Right lobe of liver (tissue), 6 donors: ENCODE data around the gene INHBC. TPM values are rescaled to one million over a fixed set of nuclear protein-coding genes. Genes with fewer than 3 reads are reported as not detected.

Experiments
- ATAC-seq, 4 donors: fragments of 200-7000 bp; cut with Tn5 transposase; one replicate each; pipeline ENCODE4 v1.9.1; 2020; ENCODE audit warnings: mild to moderate bottlenecking in 4 of 4, moderate library complexity in 4 of 4
- DNase-seq, 3 donors: peaks; one replicate each; pipeline ENCODE4 v3.0.0-alpha.2; 2020
- H3K27ac ChIP-seq, 3 donors: fragments of 200-600 bp; one replicate each; pipeline ENCODE4 v1.8.0; 2022
- H3K27me3 ChIP-seq, 2 donors: fragments of 200-600 bp; one replicate each; pipeline ENCODE4 v1.8.0; 2022
- H3K36me3 ChIP-seq, 4 donors: fragments of 200-600 bp; sonication (generic) in 1 of 4; one replicate each; pipeline versions ENCODE4 v1.5.1 to v1.8.0; 2017 to 2022; ENCODE audit warnings: control low read depth in 1 of 4
- H3K4me1 ChIP-seq, 4 donors: fragments of 200-600 bp; sonication (generic) in 1 of 4; one replicate each; pipeline versions ENCODE4 v1.5.1 to v1.8.0; 2017 to 2022; ENCODE audit warnings: control low read depth in 1 of 4
- H3K4me3 ChIP-seq, 3 donors: fragments of 200-600 bp; one replicate each; pipeline ENCODE4 v1.8.0; 2022
- H3K9me3 ChIP-seq, 4 donors: fragments of 200-600 bp; sonication (generic) in 1 of 4; one replicate each; pipeline versions ENCODE4 v1.5.1 to v1.8.0; 2017 to 2022; ENCODE audit warnings: control low read depth in 1 of 4
- CTCF ChIP-seq, 4 donors: fragments of 200-600 bp in 3 of 4; fragments of 450-650 bp in 1 of 4; IDR thresholded peaks; one replicate each; pipeline versions ENCODE4 v1.5.1 to v1.8.0; 2016 to 2022; ENCODE audit warnings: antibody characterized with exemption in 4 of 4, mild to moderate bottlenecking in 2 of 4
- POLR2A ChIP-seq: fragments of 450-650 bp; IDR thresholded peaks from one replicate; pipeline ENCODE4 v1.6.1; 2017; ENCODE audit warnings: antibody characterized with exemption, mild to moderate bottlenecking
- WGBS: methylation state at CpG from one replicate; pipeline ENCODE4 v1.1.6; 2018; ENCODE audit warnings: low coverage, low lambda C conversion rate; ENCODE audit not compliant: insufficient coverage; ENCODE audit errors: missing lambda C conversion rate; 5-methylcytosine and 5-hydroxymethylcytosine counted together
- intact Hi-C, 2 donors: fragments of 100-400 bp; cut with DNase I; formaldehyde crosslinking; loops; one replicate each; pipeline versions ENCODE4 v1.11.2 to v1.14.1; 2022
- total RNA-seq, 6 experiments: library from RNA; depleted of rRNA in 2 of 6; stranded (reverse); fragments of >200 nt in 2 of 6; fragmentation: NEBNext Ultra II Directional in 3 of 6; extraction: Animal tissue kit (Norgen Biotek cat#: 25700) in 3 of 6; gene quantifications; one replicate each; pipeline versions ENCODE4 v1.1.0 to v1.2.4, GENCODE V29; 2016 to 2023
- donor health status: DM: no; HTN: yes; CAD: no.
- donor health status: DM: no; HTN: no; CAD: no.
- donor health status: DM: no; HTN: no; CAD: no.
- donor health status: DM: no; HTN: yes; CAD: no.
- donor health status: DM: no; HTN: yes; CAD: no.

INHBC gene
- total RNA-seq, 6 experiments from 2014 or later, result 14.7 to 123 (median 63.6) TPM

- TF ChIP-seq CTCF (IDR thresholded peaks at IDR 0.05), result no peak
- TF ChIP-seq POLR2A, result no peak
- DNase-seq (no peak), ATAC-seq (no peak)
- H3K27ac ChIP-seq, result peak overlapping the region; percentile 51 to 78 (median 66)
- H3K36me3 ChIP-seq, result no peaks in the 10 kb centered on the region
- intact Hi-C loops, result no loop called here
- peaks cover 0 to 56% (median 23%) of the 10 kb centered on the region in 4 donors for H3K4me1 ChIP-seq
- WGBS, result 20% methylated on average over 1 of the region's 3 CpGs
- no peaks in the 10 kb centered on the region for H3K9me3 ChIP-seq
- no peaks in the 10 kb centered on the region for H3K27me3 ChIP-seq
- no peak overlapping the region for H3K4me3 ChIP-seq
These were observed 15.5 kb downstream of the INHBC start for GRCh38 chr12:57450057-57450456.

GRCh38 chr12:57451233-57451778, 16.7 kb downstream of the INHBC start:
- no peaks in the 10 kb centered on the region for H3K9me3 ChIP-seq
- no peaks in the 10 kb centered on the region for H3K27me3 ChIP-seq
- no peak overlapping the region for H3K4me3 ChIP-seq
- peaks cover 0 to 61% (median 23%) of the 10 kb centered on the region in 4 donors for H3K4me1 ChIP-seq
- no peaks in the 10 kb centered on the region for H3K36me3 ChIP-seq
- TF ChIP-seq CTCF (IDR thresholded peaks at IDR 0.05) (no peak), POLR2A (peak; percentile 62)
- 30% methylated on average over 6 of the region's 6 CpGs for WGBS
- ATAC-seq (peak; percentile 47 to 70 (median 56)), DNase-seq (peak; percentile 86 to 96 (median 89))
- peak overlapping the region; percentile 71 to 83 (median 72) for H3K27ac ChIP-seq
- intact Hi-C loops, result no loop called here

- intact Hi-C loops, result no loop called here
- peak in 2 of 3 donors; percentile 56 to 61 for DNase-seq
- H3K27ac ChIP-seq, result peak overlapping the region; percentile 71 to 83 (median 72)
- no peaks in the 10 kb centered on the region for H3K27me3 ChIP-seq
- peaks cover 0 to 68% (median 23%) of the 10 kb centered on the region in 4 donors for H3K4me1 ChIP-seq
- no peak overlapping the region for H3K4me3 ChIP-seq
- WGBS, result 10% methylated on average over 7 of the region's 9 CpGs
- no peak for TF ChIP-seq POLR2A
- TF ChIP-seq CTCF (IDR thresholded peaks at IDR 0.05), result no peak
- no peaks in the 10 kb centered on the region for H3K36me3 ChIP-seq
- peak in 2 of 4 donors; percentile 2 to 13 for ATAC-seq
- no peaks in the 10 kb centered on the region for H3K9me3 ChIP-seq
These were observed 17.8 kb downstream of the INHBC start for GRCh38 chr12:57452181-57452936.

- Histone ChIP-seq H3K27me3 (no peaks in the 10 kb centered on the region), H3K4me1 (peaks cover 0 to 74% (median 23%) of the 10 kb centered on the region in 4 donors), H3K4me3 (no peak overlapping the region), H3K9me3 (no peaks in the 10 kb centered on the region), H3K27ac (peak overlapping the region; percentile 71 to 83 (median 72)), H3K36me3 (no peaks in the 10 kb centered on the region)
- DNase-seq (peak; percentile 85 to 86 (median 85)), ATAC-seq (peak; percentile 34 to 49 (median 44))
- peak; percentile 92 to 94 (median 94) for TF ChIP-seq CTCF (IDR thresholded peaks at IDR 0.05)
- no peak for TF ChIP-seq POLR2A
- intact Hi-C loops, result no loop called here
- WGBS, result 22% methylated on average over 7 of the region's 7 CpGs
These were observed 18.4 kb downstream of the INHBC start for GRCh38 chr12:57452937-57453509.
